ENCODE results near the gene TTLL11.

Gene TTLL11

GRCh38 chr9:121937240-121937639, 155.9 kb downstream of the TTLL11 start:
- no peak for DNase-seq (ENCODE audit: low read depth)

DNA sequence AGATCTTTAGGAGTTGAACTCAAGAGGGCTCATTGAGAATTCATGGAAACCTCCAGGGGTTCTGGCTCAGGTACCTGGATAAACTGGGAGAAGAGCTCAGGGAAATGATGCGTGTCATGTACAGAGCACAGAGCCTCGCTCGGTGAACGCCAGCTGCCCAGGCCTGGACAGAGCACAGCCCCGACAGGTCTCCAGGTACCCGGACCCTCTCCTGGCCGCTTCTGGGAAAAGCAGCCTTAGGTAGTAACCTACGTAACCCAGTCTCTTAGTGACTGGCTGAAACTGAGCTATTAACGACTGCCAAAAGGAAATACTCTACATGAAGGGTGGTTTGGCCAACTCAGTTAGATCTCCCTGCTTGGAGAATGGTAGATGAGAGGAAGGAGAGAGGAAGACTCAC, 157.4 kb downstream of the TTLL11 start:
- no peak for DNase-seq (ENCODE audit: low read depth)

GRCh38 chr9:121930956-121931355, 162.2 kb downstream of the TTLL11 start:
- DNase-seq (ENCODE audit: low read depth) = no peak

DNA sequence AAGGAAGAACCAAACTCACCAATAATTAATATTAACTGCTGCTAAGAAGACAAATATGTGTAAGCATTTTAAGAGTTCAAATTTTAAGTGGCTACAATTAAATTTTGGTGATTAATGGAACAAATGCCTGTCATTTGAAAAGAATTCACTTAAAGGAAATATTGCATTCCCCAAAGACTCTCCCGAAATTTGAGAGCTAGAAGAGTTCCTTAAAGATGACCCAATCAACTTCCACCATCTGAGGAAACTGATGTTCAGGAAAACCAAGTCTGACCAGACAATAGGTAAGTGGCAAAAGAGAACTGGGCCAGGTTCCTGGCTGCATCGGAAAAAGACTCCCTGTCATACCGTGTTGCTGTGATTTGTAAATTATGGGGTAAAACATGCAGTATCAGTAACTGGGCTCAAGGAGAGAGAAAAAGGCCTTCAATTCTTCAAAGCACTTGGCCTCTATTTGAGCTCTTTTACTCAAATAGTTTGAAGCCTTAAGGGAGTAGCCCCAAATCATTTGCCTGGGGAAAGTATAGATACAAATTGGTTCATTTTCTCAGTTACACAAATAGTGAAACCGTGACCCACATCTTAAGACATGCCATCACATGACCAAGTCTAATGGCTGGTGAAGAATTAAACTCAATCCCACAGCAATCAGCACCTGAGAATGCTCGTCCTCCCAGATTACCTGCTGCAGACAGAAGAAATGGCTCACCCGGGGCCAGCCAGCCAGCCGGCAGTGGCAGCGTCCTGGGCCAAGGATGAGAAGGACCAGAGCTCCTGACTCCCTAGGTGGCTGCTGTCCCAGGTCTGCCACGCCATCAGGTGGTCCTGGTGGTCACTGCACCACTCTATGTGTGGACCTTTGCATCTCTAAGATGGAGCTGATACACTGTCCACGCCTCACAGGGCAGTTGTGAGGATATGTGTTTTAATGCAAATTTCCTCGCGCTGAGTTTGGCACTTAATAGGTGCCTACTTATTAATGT, 162.9 kb downstream of the TTLL11 start:
- no peak for DNase-seq (ENCODE audit: low read depth)

DNA sequence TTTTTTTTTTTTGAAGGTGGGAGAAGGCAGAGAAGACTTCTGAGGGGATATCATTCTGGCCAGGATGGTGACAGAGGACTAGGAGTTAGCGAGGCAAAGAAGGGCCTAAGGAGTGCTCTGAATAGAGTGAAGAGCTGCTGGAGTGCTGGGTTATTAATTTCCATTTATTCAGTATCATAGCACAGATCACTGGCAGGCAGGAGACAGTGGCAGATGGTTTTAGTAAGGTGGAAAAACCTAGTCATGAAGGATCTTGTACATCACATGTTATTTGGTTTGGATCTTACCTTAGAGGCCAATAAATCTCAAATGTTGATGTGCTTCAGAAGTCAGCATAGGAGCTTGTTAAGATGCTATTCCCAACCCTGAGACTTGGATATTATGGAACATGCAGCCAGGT, 165.5 kb downstream of the TTLL11 start:
- DNase-seq (ENCODE audit: low read depth) = no peak

- no peak for DNase-seq (ENCODE audit: low read depth)
Observed at GRCh38 chr9:121927081-121927480, 166.0 kb downstream of the TTLL11 start.

GRCh38 chr9:121926351-121926801, 166.7 kb downstream of the TTLL11 start:
- no peak for DNase-seq (ENCODE audit: low read depth)

DNA sequence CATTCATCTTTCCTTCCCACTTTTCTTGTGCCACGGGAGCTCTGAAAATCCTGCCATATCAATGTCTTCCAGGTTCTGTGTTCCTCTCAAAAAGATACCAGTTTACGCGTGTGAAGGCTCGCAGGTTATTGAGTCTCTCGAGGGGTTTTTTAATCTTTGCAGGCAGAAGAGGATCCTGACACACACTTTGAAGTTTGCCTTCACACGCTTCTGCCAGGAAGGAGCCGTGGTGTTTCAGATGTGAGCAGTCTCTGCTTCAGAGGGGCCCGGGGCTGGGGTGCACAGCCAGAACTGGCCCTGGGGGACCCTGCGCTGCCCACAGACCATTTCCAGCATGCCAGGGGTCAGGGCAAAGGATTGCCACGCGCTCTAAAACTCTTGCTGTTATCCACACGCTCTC, 167.2 kb downstream of the TTLL11 start:
- no peak for DNase-seq (ENCODE audit: low read depth)

- DNase-seq (ENCODE audit: low read depth) = no peak
Observed at GRCh38 chr9:121924700-121925099, 168.4 kb downstream of the TTLL11 start.

DNA sequence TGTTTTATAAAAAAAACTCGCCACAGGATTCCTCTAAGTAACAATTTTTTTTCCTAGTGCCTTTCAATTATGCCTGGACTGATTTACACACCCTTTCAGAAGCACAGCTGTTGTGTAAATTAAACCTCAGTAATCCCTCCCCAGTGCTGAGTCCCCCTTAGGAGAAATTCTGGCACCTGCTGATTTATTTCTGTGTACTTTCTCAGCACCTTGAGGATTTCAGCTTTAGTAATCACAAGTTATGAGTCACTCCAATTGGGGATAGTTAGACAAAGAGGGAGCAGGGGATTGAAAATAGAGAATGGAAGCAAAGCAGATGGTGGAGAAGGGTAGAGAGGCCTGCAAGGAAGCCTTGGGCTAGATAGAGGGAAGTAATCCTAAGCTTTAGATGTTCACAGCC, 171.7 kb downstream of the TTLL11 start:
- no peak for DNase-seq (ENCODE audit: low read depth)

GRCh38 chr9:121917375-121918335, 175.5 kb downstream of the TTLL11 start:
- no peak for DNase-seq (ENCODE audit: low read depth)

DNA sequence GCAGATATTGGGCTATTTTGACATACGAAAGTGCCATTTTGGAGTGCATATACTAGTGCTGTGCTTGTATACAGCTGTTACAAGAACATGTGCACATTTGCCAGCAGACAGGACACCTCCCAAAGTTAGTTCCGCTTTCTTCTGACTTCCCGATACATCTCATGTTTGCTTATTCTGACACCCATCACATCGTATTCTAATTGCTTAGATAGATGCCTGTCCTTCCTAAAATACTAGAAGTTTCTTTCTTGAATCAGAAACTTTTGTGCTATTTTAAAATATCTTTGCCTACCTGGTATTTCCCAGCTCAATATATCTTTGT, 177.8 kb downstream of the TTLL11 start:
- no peak for DNase-seq (ENCODE audit: low read depth)

DNA sequence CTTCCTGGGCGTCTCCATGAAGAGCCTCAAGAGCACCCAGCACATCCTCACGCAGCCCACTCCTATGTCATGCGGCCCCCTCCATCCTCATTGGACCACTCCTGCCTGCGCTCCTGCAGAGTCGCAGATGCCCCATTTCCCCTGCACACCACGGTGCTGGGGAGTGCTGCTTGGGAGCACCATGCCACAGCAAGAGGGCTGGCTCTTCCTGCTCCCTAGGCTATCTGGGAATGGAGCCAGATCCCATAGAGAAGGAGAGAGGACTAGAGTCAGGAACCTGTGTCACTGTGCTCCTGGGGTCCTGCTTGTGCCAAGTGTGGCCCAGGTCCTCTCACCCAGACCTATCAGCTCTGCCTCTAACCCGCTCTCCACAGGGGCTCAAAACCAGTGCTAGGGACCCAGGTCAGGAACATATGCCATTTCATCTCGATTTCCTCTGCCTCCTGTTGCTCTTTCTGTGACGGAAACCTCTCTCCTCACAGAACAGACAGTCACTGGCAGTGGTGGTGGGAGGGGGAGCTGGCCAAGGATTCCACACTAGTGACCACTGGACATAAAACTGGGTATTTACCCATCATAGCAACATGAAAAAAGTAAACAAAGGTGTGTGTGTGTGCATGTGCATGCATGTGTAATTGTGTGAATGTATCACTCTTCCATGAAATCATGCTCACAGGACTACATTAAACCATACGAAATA, 178.4 kb downstream of the TTLL11 start:
- DNase-seq (ENCODE audit: low read depth) = no peak

GRCh38 chr9:121914017-121914595, 179.0 kb downstream of the TTLL11 start:
- DNase-seq (ENCODE audit: low read depth) = no peak

- no peak for DNase-seq (ENCODE audit: low read depth)
Observed at GRCh38 chr9:121912812-121913627, 180.1 kb downstream of the TTLL11 start.

GRCh38 chr9:121910491-121911040, 182.5 kb downstream of the TTLL11 start:
- no peak for DNase-seq (ENCODE audit: low read depth)

GRCh38 chr9:121909111-121909510, 184.0 kb downstream of the TTLL11 start:
- no peak for DNase-seq (ENCODE audit: low read depth)

DNA sequence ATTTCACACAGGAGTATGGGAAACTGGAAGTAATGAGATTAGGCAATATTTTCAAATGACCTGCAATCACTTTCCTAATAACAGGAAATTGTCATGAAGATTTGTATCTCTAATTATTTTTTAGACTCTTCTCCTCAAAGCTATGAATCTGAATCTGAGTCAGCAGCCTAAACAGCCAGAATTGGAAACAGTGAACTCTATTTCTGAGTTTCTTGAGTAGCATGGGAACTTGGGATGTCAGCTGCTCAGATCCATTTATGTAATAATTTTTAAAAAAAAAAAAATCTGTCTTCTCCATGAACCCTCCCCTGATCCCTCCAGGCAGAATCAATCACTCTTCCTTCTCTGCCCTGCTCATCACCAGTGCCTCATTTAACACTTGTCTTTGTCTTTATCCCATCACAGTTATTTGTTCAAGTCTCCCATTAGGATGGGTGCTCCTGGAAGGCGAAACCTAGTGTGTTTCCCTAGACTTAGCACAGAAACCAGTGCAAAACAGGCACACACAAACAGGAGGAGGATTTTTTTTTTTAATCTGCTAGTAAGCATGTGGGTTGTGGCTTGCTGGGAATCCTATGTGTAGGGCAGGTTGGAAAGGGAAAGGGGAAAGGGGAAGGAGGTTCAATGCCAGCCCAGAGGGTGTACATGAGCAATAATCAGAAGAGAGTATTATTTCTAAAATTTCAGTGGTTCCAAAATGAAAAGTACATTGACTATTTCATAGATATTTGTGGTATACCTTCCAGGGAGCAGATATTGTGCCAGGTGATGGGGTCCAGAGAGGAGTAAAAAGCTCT, 186.8 kb downstream of the TTLL11 start:
- DNase-seq (ENCODE audit: low read depth) = peak; percentile 34

DNA sequence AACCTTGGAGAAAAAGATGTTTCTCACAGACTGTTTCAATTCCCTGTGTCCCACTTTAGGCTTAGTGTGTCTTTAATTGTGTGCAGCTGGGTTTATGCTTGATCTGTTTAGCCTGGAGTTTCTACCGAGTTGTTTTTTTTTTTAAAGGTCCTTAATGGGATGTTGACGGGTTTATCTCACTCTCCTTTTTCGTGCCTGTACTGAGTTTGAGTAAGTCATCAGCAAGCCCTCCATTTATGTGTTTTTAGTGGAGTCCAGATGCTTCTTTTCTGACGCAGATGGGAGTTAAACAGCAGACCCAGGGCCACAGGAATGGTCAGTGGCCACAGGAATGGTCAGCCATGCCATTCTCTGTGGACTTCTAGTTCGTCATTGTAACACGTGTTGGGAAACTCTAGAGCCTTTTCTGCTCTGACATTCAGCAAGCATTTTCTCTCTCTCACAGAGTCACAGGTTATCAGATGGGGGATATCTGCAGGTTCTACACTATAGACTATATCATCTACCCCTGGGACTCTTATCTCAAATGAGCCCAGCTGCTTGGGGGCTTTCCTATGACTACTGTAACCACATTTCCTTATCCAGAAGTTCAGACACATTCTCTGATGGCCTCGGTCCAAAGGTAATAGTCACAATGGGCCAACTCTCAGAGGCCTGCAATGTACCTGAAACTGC, 190.5 kb downstream of the TTLL11 start:
- DNase-seq (ENCODE audit: low read depth) = peak; percentile 97
